HG03457 (cell line): ENCODE results near the gene IGFBP4.

Experiments
- ATAC-seq: cut with Tn5 transposase; IDR thresholded peaks from one replicate; pipeline ENCODE4 v1.9.1; 2021; ENCODE audit warnings: moderate number of reproducible peaks; ENCODE audit not compliant: unreplicated experiment

Gene IGFBP4

DNA sequence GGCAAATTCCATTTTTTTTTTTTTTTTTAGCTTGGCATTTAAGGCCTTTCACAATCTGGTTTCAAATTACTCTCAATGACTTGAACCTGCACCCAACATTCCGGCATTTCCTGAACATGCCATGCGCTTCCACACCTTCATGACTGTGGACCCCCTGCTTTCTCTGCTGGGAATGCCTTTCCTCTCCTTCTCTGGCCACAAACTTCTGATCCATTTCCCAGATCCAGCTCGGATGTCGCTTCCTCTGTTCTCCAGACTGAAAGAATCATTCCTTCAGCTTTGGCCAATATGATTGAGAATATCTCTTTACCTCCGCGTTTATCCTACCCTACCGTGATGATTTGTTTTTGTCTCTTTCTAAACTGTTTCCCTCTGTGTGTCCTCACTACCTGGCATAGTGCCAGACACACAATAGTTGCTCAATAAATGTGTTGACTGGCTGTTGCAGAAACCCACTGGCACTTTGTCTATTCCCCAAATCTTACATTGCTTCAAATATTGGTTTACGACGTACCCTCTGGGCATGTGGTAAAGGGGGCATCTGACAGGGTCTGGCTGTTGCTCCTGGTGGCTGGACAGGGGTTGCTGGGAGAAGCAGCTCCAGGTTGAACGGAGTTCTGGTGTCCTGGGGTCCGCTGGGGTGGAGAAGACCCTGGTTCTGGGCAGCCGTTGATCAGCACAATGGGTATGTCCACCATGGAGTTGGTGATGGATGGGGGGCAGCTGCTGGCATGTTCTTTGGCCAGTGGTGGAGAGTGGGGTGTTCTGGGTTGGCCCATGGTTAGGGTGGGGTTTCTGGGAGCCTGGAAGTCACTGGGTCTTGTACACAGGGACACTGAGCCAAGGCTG lies 43.5 kb downstream of the IGFBP4 start:
- no peak for ATAC-seq

DNA sequence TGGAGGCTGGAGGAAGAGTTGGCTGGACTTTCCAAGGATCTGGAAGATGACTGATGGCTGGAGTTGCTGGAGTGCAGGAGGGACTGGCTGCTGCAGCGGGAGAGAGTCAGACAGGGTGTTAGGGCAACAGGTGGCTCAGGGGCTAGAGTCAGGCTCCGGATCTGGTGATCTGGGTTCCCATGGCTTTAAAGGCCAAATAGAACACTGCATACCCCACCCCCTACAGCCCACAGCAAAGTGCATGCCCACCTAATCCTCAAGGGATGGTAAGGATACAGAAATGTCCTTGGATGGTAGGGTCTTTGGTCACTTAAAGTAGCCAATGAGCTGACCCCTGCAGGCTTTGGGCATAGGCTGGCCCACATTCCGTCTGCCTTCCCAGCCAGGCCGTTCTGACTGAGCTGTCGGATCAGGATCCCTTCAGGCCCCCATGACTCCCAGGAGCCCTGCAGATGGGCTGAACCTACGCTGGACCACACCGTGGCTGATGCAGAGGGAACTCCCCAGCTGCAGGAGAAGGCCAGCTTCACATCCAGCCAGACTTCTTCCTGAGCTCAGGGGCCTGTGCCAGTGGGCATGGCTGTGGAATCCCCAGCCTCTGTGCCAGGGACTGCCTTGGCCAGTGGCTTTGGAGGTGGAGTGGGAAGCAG lies 44.2 kb downstream of the IGFBP4 start:
- ATAC-seq, result no peak

DNA sequence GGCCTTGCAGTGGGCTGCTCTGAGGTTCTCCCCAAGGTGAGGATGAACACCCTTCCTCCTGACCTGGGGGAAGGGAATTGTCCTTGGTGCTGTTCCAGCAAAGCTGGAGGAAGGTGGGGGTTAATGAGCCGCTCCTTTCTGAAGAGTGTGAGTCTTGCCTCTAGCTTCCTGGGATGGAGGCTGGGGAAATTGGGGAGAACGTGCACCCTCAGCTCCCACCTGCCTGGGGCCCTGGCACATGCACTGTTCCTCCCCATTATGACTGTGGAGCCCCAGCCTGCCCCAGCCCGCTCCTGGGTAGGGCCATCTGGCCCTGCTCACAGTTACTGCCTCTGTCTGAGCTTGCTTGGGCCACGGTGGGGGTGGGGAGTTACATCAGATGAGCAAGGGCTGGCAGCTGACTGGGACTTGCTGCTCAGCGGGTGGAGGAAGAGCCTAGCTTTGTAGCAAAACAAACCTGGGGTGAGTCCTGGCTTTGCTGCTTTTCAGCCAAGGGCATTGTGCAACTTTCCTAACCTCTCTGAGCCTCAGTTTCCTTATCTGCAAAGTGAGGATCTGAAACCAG lies 47.1 kb downstream of the IGFBP4 start:
- ATAC-seq, result no peak

DNA sequence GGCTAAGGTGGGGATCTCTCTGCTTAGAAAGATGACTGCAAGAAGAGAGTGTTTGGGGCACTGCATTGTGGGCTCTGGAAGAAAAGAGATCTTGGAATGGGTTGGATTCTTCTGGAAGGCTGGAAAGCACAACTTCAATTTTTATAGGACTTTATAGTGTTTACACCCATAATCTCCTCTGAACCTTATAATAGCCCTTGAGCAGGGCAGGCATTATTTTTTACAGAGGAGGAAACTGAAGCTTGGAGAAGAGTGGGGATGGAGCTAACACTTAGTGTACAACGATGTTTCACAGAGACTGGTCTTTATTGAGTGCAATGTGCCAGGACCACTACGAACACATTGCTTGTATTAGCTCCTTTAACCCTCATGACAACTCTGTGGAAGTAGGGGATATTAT lies 47.7 kb downstream of the IGFBP4 start:
- no peak for ATAC-seq

DNA sequence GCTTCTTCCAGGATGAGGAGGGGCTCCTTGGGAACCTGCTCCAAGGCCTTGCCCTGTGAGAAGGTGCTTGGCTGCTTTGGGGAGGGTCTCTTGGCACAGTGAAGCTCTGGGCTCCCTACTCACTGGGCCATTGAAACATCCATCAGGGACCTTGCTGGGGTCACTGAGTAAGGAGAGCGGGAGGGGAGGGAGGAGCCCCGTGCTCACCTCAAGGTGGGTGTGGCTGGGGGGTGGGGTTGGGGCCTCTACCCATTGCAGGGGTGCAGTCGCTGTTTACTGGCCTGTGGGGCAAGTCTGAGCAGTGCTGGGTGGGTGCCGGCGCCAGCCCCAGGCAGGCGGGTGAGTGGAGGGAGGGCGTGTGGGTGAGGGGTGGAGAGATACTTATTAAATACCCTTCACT lies 48.2 kb downstream of the IGFBP4 start:
- ATAC-seq, result no peak

DNA sequence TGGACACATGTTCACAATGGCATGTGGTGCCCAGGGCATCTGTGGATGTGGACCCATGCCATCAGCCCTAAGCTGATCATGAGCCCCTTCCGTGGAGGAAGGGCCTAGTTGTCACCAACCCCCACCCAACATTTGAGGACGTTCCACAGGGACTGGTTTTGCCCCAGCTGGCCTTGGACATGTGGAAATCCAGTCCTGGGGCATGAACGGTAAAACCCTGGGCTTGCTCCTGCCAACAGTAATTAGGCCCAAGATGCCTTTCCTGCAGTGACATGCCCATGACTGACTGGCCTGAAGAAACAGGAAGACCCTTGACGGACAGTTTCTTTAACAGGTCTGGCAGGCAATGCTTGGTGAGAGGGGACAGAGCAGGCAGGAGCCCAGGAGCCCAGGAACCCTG lies 50.4 kb downstream of the IGFBP4 start:
- no peak for ATAC-seq

DNA sequence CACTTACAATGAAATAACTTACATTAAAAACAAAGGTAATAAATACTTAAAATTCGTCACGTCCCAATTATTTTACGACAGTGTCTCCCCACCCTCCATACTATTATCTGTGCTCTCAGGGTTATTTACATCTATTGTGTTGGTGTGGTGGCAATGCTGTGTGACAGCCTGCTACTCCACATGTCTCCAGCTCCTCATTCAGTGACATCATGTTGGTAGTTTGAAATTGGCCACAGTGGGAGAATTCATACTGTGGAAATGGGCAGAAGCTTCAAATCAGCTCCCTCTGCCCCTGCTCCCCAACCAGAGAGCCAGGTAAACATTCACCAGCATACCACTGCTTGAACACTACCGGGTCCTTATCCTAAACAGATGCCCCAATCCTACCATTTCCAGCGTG lies 51.9 kb downstream of the IGFBP4 start:
- no peak for ATAC-seq

DNA sequence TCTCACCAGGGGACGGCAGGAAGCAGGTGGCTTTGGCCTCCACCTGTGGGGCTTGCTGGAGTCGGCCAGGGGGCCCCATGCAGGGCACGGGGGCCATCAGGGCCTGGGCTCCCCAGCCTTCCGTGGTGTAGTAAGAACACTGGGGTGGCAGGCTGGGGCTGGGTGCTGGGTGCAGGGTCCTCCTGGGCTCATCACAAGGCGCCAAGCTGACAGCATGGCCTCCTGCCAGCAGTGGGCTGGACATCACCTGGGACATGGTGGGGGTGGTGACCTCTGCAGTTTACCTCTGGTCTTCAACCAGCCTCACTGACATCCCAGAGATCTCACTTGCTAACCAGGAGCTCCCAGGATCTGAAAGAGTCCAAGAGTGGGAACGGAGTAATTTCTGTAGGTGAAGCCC lies 52.9 kb downstream of the IGFBP4 start:
- no peak for ATAC-seq

DNA sequence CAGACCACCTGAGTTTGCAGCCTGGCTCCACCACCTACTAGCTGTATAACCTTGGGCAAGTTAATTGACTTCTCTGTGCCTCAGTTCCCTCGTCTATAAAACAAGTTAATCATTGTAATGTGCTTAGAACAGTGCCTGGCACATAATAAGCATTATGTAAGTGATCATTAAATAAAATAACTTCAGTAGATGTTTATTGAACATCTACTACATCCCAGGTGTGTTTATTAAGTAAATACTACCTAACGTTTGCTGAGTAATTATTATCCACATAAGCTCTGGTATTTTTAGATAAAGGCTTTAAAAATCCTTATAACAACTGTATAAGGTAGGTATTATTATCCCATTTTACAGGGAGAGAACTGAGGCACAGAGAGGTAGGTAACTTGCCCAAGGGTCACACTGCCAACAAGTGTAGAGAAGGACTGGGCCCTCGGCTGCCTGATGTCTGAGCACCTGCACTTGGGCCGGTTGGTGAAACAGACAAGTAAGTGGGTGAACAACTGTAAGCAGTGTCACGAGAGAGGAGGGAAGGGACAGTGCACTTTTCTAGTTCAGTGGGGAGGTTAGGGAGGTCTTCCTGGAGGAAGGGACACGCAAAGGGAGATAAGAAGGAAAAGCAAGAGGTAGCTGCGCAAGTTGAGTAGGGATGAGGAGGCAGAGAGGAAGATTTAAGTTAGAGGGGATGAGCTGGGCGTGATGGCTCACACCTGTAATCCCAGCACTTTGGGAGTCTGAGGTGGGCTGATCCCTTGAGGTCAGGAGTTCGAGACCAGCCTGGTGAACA lies 53.6 kb downstream of the IGFBP4 start:
- no peak for ATAC-seq

DNA sequence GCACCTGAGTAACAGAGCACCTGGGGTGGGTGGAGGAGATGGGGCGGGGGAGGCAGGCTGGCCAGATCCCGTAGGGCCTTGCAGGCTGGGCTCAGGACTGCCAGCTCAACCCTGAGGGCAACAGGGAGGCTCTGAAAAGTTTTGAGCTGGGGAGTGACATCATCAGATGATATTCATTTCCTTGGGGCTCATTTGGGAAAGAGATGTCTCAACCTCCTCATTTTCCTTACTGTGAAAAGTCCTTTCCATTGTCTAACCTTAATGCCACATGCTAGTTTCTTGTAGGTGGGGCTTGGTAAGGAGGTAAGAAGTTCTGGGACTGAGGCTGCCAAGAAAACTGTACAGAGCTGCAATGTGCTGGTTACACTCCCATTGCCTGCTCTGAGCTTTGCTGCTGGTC lies 54.4 kb downstream of the IGFBP4 start:
- ATAC-seq, result no peak

DNA sequence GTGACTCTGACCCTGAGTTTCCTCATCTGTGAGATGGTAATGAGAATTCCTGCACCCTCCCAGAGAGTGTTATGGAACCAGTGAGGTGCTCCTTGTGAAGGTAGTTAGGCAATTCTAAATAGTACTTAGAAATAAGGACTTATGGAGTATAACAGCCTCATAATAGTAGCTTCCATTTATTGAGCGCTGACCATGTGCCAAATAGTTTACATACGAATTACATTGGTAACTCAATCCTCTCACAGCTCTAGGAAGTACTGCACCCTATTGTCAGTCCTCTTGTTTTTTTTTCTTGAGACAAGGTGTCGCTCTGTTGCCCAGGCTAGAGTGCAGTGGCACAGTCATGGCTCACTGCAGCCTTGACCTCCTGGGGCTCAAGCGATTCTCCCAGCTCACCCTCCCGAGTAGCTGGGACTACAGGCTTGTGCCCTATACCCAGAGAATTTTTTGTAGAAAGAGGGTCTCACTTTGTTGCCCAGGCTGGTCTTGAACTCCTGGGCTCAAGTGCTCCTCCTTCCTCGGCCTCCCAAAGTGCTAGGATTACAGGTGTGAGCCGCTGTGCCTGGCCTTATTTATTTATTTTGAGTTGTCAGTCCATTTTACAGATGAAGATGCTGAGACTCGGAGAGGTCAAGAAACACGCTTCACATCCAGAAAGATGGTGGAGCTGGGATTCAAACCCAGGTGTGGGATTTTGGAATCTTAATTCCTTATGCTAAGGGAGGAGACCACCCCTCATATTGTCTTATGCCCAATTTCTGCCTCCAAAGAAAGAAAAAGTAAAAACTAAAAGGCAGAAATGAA lies 55.2 kb downstream of the IGFBP4 start:
- ATAC-seq, result no peak

DNA sequence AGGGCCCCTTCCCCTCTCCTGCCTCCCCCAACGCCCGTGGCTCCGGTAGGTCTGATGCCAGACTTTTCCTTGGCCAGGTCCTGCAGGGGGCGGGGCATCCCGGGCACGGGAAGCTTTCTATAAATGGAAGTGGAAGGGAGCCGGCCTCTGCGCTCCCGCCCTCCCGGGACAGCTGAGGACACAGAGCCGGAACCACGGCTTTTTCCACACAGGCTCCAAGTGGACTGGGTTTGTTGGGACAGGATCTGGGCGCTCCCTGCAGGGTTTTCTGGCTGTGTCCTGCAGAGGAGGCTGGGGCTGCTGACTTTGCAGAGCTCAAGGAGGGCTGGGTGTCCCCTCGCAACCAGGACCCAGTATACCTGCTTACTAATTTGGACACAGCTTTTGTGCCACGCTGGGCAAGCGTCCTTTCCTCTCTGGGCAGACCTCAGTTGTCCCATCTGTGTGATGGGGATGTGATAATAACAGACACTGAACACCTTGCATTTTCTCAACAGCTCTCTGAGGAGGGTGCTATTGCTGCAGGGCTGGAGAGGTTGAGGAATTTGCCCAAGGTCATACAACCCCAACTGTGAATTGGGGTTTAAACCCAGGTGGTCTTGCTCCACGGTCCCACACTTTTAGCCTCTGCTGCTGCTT lies 56.4 kb downstream of the IGFBP4 start:
- no peak for ATAC-seq

DNA sequence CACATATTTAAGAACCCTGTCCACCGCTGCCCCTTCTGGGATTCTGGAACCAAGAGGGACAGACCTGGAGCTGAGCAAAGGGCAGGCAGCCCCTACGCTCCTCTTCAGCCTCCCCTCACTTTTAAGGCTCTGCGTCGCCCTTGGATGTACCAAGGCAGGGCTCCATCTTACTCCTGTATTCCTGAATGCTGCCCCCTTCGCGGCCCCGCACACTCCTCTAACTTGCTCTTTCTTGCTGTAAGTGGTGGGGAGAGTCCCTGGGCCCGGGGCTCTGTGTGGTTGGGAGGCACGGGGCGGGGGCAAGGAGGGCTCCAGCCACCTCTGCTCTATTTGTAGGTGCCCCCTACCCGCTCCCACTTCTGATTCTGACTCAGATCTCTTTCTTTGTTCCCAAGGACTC lies 56.9 kb downstream of the IGFBP4 start:
- no peak for ATAC-seq

DNA sequence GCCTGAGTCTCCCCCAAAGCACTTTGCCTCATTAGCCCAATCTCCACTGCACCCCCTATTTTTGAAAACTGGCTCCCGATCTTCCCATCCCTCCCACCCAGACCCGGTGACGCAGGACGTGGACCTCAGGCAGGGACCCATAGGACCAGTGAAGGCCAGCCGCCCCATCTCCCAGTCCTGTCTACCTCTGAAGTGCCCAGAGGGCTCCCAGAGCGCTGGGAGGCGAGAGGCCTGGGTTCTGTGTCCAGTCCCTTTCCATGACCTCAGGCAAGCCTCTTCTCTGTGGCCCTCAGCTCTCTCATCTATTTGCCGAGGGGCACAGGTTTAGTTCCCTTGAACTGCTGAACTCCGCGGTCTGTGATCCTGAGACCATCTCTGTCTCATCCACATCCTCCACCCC lies 57.5 kb downstream of the IGFBP4 start:
- ATAC-seq, result no peak

DNA sequence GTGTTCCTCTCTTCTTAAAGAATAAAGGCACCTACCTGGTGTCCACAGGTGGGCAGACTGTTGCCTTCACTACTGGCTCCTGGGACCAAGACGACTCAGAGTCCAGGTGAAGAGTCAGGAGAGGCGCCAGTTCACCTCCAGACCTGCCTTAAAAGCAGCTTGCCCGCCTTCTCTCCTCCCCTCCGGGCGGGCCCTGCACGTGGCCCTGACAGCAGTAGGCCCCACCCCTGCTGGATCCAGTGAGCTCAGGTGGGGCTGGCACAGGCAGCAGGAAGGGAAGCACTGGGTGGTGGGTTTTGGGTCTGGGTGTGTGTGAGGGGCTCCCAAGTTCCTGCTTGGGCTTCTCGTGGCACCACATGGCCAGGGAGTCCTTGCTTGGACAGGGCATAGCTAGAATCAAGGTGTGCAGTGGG lies 58.3 kb downstream of the IGFBP4 start, which contains the start of gene TNS4:
Gene TNS4, minus strand, starts transcription at position 125 of the 413 bp plus-strand sequence. CDS start 5,198 bp downstream, outside the sequence.
- ATAC-seq, result no peak

DNA sequence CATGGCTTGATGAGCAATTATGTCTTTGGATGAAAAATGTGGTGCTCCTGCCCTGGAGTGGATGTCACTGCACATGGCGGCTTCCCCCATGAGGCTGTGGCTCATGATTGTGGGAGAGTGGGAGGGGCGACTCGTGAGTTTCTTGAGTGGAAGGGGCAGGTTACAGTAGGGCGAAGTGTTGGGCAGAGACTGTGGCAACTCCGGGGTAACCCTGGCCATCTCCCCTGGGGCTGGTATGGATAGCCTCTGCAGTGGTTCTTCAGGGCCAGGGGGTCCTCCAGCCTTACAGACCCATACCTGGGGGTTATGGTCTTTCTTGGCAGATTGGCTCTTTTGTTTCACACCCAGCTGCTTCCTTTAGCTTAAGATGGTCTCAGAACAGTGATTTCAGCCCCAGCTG lies 59.5 kb downstream of the IGFBP4 start:
- no peak for ATAC-seq

DNA sequence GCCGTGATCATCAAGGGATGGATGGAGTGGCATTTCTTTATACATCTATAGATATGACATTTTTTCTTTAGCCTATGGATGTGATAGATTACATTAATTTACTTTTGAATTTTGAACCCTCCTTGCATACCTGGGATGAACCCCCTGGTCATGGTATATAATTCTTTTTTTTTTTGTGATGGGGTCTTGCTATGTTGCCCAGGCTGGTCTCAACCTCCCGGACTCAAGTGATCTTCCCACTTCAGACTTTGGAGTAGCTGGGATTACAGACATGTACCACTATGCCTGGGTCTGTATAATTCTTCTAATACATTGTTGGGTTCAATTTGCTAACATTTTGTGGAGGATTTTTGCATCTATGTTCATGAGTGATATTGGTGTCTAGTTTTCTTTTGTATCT lies 59.9 kb downstream of the IGFBP4 start:
- no peak for ATAC-seq

DNA sequence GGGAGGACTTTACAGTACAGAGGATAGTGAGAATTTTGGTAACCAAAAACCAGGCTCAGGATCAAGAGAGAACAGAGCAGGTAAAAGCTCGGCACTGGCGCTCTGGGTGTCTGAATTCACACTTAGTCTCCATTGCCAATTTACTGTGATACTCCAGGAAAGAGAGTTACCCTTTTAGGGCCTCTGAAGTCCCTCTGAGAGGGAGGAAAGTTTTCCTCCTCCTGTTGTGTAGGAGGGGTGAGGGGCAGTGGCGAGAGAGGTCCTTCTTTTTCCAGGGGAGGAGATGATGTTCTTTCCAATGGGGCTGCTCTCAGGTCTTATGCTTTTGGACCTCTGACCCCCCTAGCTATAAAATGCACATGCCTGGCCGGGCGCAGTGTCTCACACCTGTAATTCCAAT lies 63.5 kb downstream of the IGFBP4 start:
- ATAC-seq, result no peak
